Hepatocyte (in vitro differentiated cells): ENCODE measurements around the gene ALOX12. TPM values are rescaled to one million over a fixed set of nuclear protein-coding genes. Genes with fewer than 3 reads are reported as not detected.

ENCODE experiments used
- DNase-seq: peaks from one replicate; pipeline ENCODE4 v3.0.0-alpha.2; 2016; ENCODE audit warnings: low spot score
- H2AFZ ChIP-seq: fragments of 200-600 bp; sonication (generic); 2 replicates; pipeline ENCODE4 v1.6.0; 2016; ENCODE audit warnings: antibody characterized with exemption, mild to moderate bottlenecking
- H3K27ac ChIP-seq: fragments of 200-600 bp; sonication (generic); 2 replicates; pipeline ENCODE4 v1.5.1; 2016; ENCODE audit warnings: mild to moderate bottlenecking
- H3K27me3 ChIP-seq: fragments of 200-600 bp; sonication (generic); 2 replicates; pipeline ENCODE4 v1.6.1; 2016
- H3K36me3 ChIP-seq: fragments of 200-600 bp; sonication (generic); replicated peaks from 2 replicates; pipeline ENCODE4 v1.5.1; 2016; ENCODE audit warnings: low read depth; ENCODE audit not compliant: insufficient read depth
- H3K4me1 ChIP-seq: fragments of 200-600 bp; sonication (generic); 2 replicates; pipeline ENCODE4 v1.5.1; 2016; ENCODE audit warnings: mild to moderate bottlenecking, moderate library complexity; ENCODE audit not compliant: insufficient read depth
- H3K4me2 ChIP-seq: fragments of 200-600 bp; sonication (generic); 2 replicates; pipeline ENCODE4 v1.6.0; 2016
- H3K4me3 ChIP-seq: fragments of 200-600 bp; sonication (generic); 2 replicates; pipeline ENCODE4 v1.5.1; 2016; ENCODE audit warnings: mild to moderate bottlenecking
- H3K79me2 ChIP-seq: fragments of 200-600 bp; sonication (generic); 2 replicates; pipeline ENCODE4 v1.6.0; 2017; ENCODE audit warnings: mild to moderate bottlenecking
- H3K9me2 ChIP-seq: fragments of 200-600 bp; sonication (generic); replicated peaks from 2 replicates; pipeline ENCODE4 v1.6.0; 2017; ENCODE audit warnings: mild to moderate bottlenecking; ENCODE audit not compliant: insufficient read depth
- H3K9me3 ChIP-seq: fragments of 200-600 bp; sonication (generic); 2 replicates; pipeline ENCODE4 v1.5.1; 2016; ENCODE audit warnings: low read depth, mild to moderate bottlenecking
- H4K20me1 ChIP-seq: fragments of 200-600 bp; sonication (generic); 2 replicates; pipeline ENCODE4 v1.6.0; 2016; ENCODE audit warnings: mild to moderate bottlenecking; ENCODE audit not compliant: insufficient read depth, poor library complexity, severe bottlenecking
- EZH2 ChIP-seq: fragments of 200-600 bp; sonication (generic); IDR thresholded peaks from 2 replicates; pipeline ENCODE4 v1.6.1; 2016; ENCODE audit warnings: antibody characterized with exemption, mild to moderate bottlenecking, borderline replicate concordance
- EZH2phosphoT487 ChIP-seq: fragments of 200-600 bp; sonication (generic); IDR thresholded peaks from one replicate; pipeline ENCODE4 v1.6.1; 2018; ENCODE audit warnings: antibody characterized with exemption, mild to moderate bottlenecking, low read depth, moderate library complexity; ENCODE audit not compliant: unreplicated experiment, severe bottlenecking
- WGBS: methylation state at CpG from one replicate; pipeline ENCODE4 v1.1.6; 2016; ENCODE audit warnings: low lambda C conversion rate; ENCODE audit errors: missing lambda C conversion rate; 5-methylcytosine and 5-hydroxymethylcytosine counted together
- polyA plus RNA-seq: library from polyadenylated mRNA; unstranded; fragments of >200 nt; fragmentation: Nextera tagmentation; extraction: Ambion mirVana; gene quantifications from 2 replicates; pipeline ENCODE4 v1.2.1, GENCODE V29; 2016
- total RNA-seq: library from RNA; depleted of rRNA; stranded (reverse); fragments of >200 nt; gene quantifications from 2 replicates; pipeline ENCODE4 v1.2.3, GENCODE V29; 2014
- TF ChIP-seq, protein P1 (sequence below): fragments of 200-600 bp; sonication (generic); IDR thresholded peaks from 2 replicates; pipeline ENCODE4 v1.5.1; 2016; ENCODE audit warnings: antibody characterized with exemption, mild to moderate bottlenecking; ENCODE audit not compliant: poor library complexity

The ALOX12 gene
- total and polyA plus RNA-seq, 2 experiments from 2014 or later: 0.33 TPM; not detected in 1

DNA sequence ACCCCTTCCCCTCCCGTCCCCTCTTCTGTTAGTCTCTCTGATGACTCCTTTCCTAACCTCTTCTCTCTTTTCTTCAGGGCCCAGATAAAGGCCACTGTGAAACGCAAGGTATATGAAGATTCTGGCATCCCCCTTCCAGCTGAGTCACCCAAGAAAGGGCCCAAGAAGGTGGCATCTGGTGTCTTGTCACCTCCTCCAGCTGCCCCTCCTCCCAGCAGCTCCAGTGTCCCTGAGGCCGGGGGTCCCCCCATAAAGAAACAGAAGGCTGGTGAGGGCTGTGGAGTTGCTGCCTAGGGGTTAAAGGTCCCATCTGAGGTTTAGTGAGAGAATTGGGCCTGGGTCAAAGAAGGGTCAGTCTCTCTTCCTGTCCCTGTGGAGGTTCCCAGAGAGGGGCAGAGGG is 20.6 kb downstream of the ALOX12 start:
- no peak for DNase-seq
- Histone ChIP-seq H3K9me2 (no peaks in the 10 kb centered on the region), H3K9me3 (no peaks in the 10 kb centered on the region), H2AFZ (no peak overlapping the region), H3K4me3 (no peak overlapping the region), H3K36me3 (no peaks in the 10 kb centered on the region), H3K4me2 (no peak overlapping the region), H3K27ac (no peak overlapping the region), H4K20me1 (no peaks in the 10 kb centered on the region), H3K79me2 (peaks cover 21% of the 10 kb centered on the region), H3K27me3 (no peaks in the 10 kb centered on the region), H3K4me1 (peaks cover 7% of the 10 kb centered on the region)
- WGBS: 91% methylated on average over 3 of the region's 3 CpGs
- TF ChIP-seq EZH2phosphoT487 (no peak), EZH2 (no peak)
- TF ChIP-seq, protein P1, sequence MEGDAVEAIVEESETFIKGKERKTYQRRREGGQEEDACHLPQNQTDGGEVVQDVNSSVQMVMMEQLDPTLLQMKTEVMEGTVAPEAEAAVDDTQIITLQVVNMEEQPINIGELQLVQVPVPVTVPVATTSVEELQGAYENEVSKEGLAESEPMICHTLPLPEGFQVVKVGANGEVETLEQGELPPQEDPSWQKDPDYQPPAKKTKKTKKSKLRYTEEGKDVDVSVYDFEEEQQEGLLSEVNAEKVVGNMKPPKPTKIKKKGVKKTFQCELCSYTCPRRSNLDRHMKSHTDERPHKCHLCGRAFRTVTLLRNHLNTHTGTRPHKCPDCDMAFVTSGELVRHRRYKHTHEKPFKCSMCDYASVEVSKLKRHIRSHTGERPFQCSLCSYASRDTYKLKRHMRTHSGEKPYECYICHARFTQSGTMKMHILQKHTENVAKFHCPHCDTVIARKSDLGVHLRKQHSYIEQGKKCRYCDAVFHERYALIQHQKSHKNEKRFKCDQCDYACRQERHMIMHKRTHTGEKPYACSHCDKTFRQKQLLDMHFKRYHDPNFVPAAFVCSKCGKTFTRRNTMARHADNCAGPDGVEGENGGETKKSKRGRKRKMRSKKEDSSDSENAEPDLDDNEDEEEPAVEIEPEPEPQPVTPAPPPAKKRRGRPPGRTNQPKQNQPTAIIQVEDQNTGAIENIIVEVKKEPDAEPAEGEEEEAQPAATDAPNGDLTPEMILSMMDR: no peak

DNA sequence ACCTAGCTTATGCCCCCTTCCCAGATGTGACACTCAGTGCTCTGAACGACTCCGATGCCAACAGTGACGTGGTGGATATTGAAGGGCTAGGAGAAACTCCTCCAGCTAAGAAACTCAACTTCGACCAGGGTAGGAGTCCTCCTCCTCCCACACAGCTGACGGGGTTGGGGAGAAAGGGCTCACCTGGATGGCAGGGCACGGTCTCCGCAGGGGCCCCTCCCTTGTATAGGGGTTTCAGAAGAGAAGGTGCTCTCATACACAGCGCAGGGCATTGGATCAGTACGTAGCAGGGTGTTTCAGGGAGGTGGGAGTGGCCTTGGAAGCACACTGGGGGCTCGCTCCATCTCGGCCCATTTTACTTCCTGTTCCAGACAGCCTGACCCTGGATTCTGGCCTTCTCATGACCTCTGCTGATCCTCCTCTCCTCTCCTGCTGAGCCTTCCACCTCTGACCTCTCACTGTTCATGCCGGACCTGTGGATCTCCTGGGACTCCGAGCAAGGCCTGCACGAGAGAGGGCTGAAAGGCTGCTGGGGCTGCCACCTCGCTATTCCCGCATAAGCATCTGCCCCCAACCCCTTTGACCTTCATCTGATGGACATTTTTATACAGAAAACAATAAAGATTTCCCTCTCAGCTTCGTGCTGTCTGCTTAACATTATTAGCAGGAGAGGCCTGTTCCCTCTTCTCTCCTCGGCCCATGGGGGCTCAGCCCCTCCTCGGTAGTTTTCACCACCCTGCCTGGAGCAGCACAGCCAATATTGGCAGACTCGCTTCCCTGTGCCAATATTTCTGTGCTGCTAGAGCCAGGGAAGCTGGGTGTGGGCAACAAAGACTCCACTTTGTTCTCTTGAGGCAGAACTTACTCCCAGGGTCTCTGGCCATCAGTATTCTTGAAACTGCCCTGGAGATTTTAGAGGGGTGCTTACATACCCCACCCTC is 21.3 kb downstream of the ALOX12 start:
- TF ChIP-seq EZH2phosphoT487 (no peak), EZH2 (no peak)
- TF ChIP-seq, protein P1: no peak
- Histone ChIP-seq H4K20me1 (no peaks in the 10 kb centered on the region), H3K4me2 (no peak overlapping the region), H3K9me3 (no peaks in the 10 kb centered on the region), H3K4me3 (no peak overlapping the region), H3K79me2 (peaks cover 15% of the 10 kb centered on the region), H3K27me3 (peaks cover under 1% of the 10 kb centered on the region), H2AFZ (no peak overlapping the region), H3K27ac (no peak overlapping the region), H3K36me3 (no peaks in the 10 kb centered on the region), H3K4me1 (peaks cover 7% of the 10 kb centered on the region), H3K9me2 (no peaks in the 10 kb centered on the region)
- DNase-seq: no peak
- 87% methylated on average over 20 of the region's 20 CpGs for WGBS

DNA sequence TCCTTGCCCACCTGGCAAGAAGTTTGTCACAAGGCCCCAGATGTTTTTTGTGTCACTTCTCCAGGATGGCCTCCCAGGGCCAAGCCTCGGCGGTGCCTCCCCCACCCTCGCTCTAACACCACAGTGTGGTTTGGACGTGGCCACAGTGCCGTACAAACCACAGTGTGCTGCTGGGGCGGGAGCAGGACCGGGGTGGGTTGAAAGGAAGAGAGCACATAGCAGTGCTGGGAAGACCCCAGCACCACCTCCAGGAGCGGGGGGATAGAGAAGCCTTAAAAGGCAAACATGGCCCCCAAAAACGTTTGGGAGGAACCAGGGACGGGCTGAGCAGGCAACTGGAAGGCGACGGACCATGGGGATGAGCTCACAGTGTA is 22.0 kb downstream of the ALOX12 start:
- H3K9me2 ChIP-seq: no peaks in the 10 kb centered on the region
- H4K20me1 ChIP-seq: no peaks in the 10 kb centered on the region
- peaks cover 7% of the 10 kb centered on the region for H3K27me3 ChIP-seq
- peaks cover 7% of the 10 kb centered on the region for H3K4me1 ChIP-seq
- no peak for DNase-seq
- 93% methylated on average over 12 of the region's 12 CpGs for WGBS
- no peak overlapping the region for H3K4me2 ChIP-seq
- H2AFZ ChIP-seq: no peak overlapping the region
- no peak overlapping the region for H3K4me3 ChIP-seq
- H3K79me2 ChIP-seq: peaks cover 11% of the 10 kb centered on the region
- H3K9me3 ChIP-seq: no peaks in the 10 kb centered on the region
- no peak for TF ChIP-seq EZH2
- TF ChIP-seq EZH2phosphoT487: no peak
- TF ChIP-seq, protein P1: no peak
- H3K36me3 ChIP-seq: no peaks in the 10 kb centered on the region
- H3K27ac ChIP-seq: no peak overlapping the region
